GM10847 (cell line): ENCODE data around the gene CFAP46.

Experiments
- POLR2A ChIP-seq: IDR thresholded peaks from 2 replicates; pipeline ENCODE4 v1.6.1; 2011; ENCODE audit not compliant: insufficient read length; ENCODE audit errors: extremely low read depth

Gene CFAP46

DNA sequence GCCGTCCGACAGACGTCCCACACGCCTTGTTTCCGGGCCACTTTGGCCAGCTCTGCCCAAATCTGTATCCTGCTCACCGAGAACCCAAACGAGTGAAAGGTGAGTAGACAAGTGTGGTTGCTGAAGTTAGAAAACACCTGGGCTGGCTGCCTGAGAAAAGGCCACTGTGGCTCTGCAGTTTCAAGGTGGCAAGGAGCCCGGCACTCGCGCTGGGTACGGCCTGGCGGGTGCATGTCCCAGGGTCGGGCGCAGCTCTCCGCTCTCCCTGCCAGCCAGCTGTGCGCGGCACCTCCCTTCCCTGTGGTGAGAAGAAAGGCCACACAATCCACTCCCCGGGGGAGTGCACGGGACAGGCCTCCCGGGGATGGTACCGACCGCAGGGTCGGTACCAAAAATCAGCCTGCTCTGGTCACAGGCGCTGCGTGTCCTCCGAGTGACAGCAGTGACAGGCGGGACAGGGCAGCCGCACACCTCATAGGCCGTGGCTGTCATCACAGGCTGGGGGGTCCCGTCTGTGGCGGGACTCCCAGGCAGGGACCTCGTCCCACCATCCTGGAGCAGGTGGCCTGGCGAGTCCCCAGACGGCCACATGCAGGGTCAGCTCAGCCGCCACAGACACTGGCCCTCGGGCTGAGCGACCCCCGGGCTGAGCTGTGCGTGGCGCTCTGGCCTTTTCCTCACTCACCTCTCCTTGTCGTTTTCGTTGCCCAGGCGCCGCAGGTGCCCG, 22.8 kb downstream of the CFAP46 start:
- TF ChIP-seq POLR2A = no peak

GRCh38 chr10:132918617-132919373, 23.6 kb downstream of the CFAP46 start:
- TF ChIP-seq POLR2A = no peak

DNA sequence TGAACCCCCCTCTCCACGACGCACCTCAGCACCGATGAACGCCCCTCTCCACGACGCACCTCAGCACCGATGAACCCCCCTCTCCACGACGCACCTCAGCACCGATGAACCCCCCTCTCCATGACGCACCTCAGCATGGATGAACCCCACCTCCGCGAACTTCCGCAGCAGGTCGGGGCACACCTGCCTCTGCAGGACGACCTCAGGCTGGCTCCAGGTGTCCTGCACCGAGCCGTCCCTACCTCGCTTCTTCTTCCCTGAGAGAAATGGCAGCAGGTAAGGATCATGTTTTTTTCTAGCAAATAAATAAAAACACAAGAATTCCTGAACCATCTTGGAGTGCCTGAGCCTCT, 24.1 kb downstream of the CFAP46 start:
- no peak for TF ChIP-seq POLR2A

DNA sequence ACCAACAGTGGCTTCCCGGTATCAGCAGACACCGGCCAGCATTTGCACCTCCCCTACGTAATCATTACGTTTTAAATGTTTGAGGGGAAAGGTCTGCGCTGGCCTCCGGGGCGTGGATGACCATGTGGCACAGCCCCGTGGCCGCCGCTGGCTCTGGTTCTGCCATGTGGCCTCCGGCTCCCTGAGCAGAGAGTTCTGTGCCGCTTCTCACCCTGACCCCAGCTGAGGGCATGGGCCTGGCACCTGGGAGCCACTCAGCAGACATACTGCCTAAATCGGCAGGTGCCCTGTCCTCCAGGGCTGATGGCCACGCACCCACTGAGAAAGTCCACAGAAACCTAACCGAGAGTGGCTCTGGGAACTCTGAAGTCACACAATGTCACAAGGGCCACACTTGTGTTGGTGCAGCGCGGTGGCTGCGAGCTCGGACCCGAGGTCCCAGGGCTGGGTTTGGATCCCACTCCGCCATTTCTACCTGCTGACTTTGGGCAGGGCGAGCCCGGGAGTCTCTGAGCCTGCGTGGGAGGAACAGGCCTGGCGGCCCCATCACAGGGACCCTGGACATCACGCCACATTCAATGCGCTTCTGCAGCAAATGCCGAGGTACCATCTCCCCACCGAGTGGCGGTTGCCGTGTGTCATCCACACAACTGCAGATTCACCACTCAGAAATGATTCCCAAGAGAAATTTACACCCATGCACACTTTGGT, 25.3 kb downstream of the CFAP46 start:
- TF ChIP-seq POLR2A = no peak

DNA sequence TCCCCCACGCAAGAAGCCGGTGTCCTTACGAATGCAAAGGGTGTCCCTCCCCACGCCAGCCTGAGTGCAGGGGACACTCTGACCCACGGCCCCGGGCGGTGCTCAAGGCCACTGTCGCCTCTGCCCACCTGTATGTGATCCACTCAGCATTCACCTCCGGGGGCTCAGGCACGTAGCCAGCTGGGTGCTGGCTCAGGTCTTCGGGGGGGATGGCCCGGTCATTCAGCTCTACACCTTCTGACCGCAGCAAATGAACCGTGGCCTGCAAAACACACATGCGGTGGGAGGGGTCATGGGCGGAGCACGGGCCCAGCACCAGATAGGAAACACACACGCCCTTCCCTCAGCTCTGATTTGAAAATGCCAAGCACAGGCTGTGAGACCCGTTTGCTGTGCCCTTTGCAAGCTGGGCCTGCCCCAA, 25.9 kb downstream of the CFAP46 start:
- no peak for TF ChIP-seq POLR2A

DNA sequence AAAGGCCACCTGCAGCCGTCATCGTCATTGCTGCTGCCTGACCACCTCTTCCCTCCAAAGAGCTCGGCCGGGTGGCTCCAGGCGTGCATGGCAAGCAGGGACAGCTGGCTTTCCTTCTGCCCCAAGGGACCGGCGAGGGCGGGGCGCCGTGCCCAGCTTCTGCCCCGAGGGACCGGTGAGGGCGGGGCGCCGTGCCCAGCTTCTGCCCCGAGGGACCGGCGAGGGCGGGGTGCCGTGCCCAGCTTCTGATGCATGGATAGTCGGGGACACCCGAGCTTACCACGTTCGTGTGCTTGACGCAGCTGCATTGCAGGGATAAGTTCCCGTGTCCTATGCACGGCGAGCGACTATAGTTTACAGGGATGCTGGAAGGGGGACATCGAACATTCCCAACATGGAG, 27.0 kb downstream of the CFAP46 start:
- TF ChIP-seq POLR2A = no peak

DNA sequence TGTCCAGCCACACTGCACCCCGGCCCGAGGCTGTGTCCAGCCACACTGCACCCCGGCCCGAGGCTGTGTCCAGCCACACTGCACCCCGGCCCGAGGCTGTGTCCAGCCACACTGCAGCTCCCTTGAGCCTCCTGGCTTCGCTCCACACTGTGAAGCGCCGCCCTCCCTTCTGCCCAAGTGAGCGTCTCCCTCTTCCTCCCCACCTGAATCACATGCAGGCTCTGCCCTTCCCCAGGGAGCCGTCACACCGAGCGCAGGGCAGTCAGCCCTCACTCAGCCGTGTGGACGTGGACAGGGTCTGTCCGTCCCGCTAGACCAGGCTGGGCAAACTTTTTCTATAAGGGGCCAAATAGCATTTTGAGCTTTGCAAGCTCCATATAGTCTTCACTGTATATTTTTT, 27.6 kb downstream of the CFAP46 start:
- no peak for TF ChIP-seq POLR2A

DNA sequence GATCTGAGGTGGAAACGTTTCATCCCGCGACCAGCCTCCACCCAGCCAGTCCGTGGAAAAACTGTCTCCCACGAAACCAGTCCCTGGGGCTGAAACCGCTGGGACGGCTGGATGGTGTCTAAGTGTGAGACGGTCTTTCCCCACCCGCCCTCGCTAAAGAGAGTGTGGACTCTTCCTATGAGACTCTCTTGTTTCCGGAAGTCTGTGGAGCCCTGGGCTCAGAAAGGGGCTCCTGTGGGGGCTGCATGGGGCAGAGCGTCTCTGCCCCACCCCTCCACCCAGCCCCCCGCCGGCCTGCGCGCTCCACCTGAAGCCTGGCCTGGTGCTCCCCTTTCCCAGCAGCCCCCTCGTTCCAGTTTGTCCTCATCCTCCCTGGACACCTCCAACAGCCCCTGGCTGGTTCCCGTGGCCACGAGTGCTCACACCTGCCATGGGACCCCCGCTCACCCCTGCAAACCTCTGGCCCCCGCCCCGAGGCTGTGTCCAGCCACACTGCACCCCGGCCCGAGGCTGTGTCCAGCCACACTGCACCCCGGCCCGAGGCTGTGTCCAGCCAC, 28.7 kb downstream of the CFAP46 start:
- TF ChIP-seq POLR2A = no peak

- TF ChIP-seq POLR2A = no peak
Measured at GRCh38 chr10:132912713-132913558, 29.4 kb downstream of the CFAP46 start.

GRCh38 chr10:132912225-132912712, 30.1 kb downstream of the CFAP46 start:
- no peak for TF ChIP-seq POLR2A

- no peak for TF ChIP-seq POLR2A
Measured at GRCh38 chr10:132911786-132912097, 30.6 kb downstream of the CFAP46 start.

DNA sequence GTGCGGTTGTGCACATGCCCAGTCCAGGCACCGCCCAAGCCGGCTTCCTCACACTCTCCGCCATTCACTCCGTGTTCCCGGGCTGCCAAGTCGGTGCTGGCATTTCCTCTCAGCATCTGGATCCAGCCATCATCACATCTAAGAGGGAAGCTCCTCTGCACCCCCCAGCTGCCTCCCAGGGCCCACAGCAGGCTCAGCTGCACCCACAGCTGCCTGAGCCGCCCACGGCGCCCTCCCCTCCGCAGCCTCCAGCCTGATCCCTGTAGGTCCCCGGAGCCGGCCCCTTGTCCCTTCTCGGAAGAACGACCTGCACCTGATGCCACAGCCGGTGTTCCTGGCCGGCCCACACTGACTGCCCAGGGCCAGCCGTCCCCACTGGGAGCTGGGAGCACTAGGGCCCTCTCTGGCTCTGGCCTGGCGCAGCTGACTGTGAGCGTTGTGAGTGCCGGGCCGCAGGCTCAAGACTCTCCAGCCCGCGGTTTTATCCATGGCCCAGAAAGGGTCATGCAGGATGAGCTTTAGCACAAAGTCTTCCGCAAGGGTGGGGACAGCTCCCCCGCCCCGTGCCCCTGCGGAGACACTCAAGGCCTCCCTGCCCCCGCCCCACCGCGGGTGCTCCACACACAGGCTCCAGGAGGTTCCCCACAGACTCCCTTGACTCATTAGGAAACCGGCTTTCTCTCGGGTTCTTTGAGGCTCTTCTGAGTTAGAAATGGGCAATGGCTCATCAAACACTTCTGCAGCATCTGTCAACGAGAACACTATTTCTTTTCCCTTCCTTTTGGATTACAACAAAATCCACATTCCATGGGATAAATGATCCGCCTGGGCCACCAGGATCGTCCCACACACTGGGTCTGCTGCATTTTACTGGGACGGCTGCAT, 31.2 kb downstream of the CFAP46 start:
- TF ChIP-seq POLR2A = no peak

- TF ChIP-seq POLR2A = no peak
Measured at GRCh38 chr10:132910186-132910880, 32.0 kb downstream of the CFAP46 start.
